Measurements from ENCODE around the gene BCL6. TPM values are rescaled to one million over a fixed set of nuclear protein-coding genes. Genes with fewer than 3 reads are reported as not detected.

The BCL6 gene
- total RNA-seq, 1 donor from 2014 or later: 29.2 TPM

DNA sequence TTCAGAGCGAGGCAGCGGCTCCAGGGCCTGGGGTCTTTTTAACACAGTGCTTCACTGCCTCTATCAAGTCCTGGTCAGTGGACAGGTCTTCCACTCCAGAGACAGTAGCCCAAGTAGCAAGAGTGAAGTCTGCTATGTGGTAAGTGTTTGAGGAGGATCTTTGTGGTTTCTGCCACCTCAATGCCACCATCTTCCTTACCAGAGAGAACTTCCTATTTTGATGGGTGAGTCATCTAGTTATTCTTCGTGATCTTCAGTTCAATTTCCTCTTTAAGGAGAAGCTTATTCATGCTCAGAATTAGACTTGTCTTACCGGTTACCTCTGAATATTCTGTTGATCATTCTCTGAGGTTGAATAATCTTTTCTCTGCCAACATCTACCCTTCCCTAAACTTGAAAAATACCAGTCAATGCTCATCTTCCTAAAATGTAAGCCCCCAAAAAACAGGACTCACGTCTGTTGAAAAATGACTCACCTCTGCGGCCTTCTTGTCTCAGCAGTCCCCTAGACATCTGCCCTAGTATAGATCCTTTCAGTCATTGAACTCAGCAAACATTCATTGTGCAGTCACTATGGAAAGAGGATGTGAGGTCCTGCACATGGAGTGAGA, 32.2 kb upstream of the BCL6 start:
- H3K4me3 Mint-ChIP-seq: no peak overlapping the region
- H3K4me1 Mint-ChIP-seq: peaks cover 10% of the 10 kb centered on the region
- H3K9me3 Mint-ChIP-seq: no peaks in the 10 kb centered on the region
- no peak for DNase-seq (ENCODE audit: low spot score in 2 of 2, unreplicated experiment in 2 of 2)
- TF ChIP-seq, protein P1, sequence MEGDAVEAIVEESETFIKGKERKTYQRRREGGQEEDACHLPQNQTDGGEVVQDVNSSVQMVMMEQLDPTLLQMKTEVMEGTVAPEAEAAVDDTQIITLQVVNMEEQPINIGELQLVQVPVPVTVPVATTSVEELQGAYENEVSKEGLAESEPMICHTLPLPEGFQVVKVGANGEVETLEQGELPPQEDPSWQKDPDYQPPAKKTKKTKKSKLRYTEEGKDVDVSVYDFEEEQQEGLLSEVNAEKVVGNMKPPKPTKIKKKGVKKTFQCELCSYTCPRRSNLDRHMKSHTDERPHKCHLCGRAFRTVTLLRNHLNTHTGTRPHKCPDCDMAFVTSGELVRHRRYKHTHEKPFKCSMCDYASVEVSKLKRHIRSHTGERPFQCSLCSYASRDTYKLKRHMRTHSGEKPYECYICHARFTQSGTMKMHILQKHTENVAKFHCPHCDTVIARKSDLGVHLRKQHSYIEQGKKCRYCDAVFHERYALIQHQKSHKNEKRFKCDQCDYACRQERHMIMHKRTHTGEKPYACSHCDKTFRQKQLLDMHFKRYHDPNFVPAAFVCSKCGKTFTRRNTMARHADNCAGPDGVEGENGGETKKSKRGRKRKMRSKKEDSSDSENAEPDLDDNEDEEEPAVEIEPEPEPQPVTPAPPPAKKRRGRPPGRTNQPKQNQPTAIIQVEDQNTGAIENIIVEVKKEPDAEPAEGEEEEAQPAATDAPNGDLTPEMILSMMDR (IDR thresholded peaks at IDR 0.05; ENCODE audit: unreplicated experiment): no peak
- no peaks in the 10 kb centered on the region for H3K36me3 Mint-ChIP-seq
- H3K27ac Mint-ChIP-seq: no peak overlapping the region
- no peaks in the 10 kb centered on the region for H3K27me3 Mint-ChIP-seq (ENCODE audit: low read depth)

DNA sequence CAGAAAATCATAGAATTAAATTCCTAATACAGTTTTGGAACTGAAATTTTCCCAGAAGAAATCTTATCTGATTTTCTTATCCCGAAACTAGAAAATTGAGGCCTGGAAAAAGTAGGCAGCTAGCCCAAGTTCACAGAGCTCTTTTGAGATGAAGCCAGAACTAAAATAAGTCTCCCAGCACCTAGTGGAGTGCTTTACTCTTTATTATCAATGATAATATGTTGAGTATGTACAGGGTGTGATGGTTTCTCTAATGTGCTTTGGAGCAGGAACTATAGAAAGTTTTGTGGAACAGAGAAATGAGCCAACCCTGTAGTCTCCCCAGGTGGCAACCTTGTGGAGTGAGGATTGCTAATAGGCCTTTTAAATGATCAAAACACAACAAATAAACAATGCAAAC, 30.3 kb upstream of the BCL6 start:
- Mint-ChIP-seq H3K27ac (no peak overlapping the region), H3K4me1 (peaks cover 10% of the 10 kb centered on the region), H3K36me3 (no peaks in the 10 kb centered on the region), H3K4me3 (no peak overlapping the region), H3K27me3 (ENCODE audit: low read depth) (no peaks in the 10 kb centered on the region), H3K9me3 (no peaks in the 10 kb centered on the region)
- no peak for DNase-seq (ENCODE audit: low spot score in 2 of 2, unreplicated experiment in 2 of 2)
- TF ChIP-seq, protein P1 (IDR thresholded peaks at IDR 0.05; ENCODE audit: unreplicated experiment): no peak

DNA sequence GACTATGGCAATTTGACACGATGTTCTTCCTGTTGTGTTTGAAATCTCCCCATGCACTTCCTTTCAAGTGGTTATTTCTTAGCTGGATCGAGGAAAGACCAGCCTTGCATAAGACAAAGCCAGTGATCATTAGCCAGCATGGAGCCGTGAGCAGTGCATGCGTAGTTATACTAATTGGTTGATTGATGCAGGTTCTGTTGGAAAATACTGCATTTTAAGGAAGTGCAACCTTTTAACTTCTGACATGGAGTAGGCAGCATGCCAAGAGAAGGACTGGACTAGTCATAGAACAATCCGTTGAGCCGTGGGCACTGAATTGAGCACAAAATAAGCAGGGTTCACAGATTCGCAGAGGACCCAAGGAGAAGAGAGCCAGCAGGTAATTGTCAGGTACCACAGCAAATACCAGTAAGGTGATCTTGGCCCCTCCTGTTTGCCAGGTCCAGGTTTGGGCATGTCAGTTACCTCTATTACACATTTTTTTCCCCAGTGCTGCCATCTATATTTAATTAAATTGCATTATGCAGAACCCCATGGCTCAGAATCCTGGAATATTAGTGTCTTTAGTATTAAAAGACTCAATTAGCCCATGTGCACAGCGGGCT, 29.0 kb upstream of the BCL6 start:
- H3K4me1 Mint-ChIP-seq: peaks cover 10% of the 10 kb centered on the region
- H3K27me3 Mint-ChIP-seq (ENCODE audit: low read depth): no peaks in the 10 kb centered on the region
- DNase-seq (ENCODE audit: low spot score in 2 of 2, unreplicated experiment in 2 of 2): no peak
- no peaks in the 10 kb centered on the region for H3K9me3 Mint-ChIP-seq
- H3K36me3 Mint-ChIP-seq: no peaks in the 10 kb centered on the region
- TF ChIP-seq, protein P1 (IDR thresholded peaks at IDR 0.05; ENCODE audit: unreplicated experiment): no peak
- no peak overlapping the region for H3K4me3 Mint-ChIP-seq
- no peak overlapping the region for H3K27ac Mint-ChIP-seq

- Mint-ChIP-seq H3K27ac (no peak overlapping the region), H3K27me3 (ENCODE audit: low read depth) (no peaks in the 10 kb centered on the region), H3K4me1 (peaks cover 10% of the 10 kb centered on the region), H3K36me3 (no peaks in the 10 kb centered on the region), H3K4me3 (no peak overlapping the region), H3K9me3 (no peaks in the 10 kb centered on the region)
- TF ChIP-seq, protein P1 (IDR thresholded peaks at IDR 0.05; ENCODE audit: unreplicated experiment): no peak
- DNase-seq (ENCODE audit: low spot score in 2 of 2, unreplicated experiment in 2 of 2): no peak
Measured at GRCh38 chr3:187773233-187774184, 28.2 kb upstream of the BCL6 start.

- no peak overlapping the region for H3K27ac Mint-ChIP-seq
- H3K4me1 Mint-ChIP-seq: peaks cover 12% of the 10 kb centered on the region
- no peak overlapping the region for H3K4me3 Mint-ChIP-seq
- no peaks in the 10 kb centered on the region for H3K9me3 Mint-ChIP-seq
- H3K36me3 Mint-ChIP-seq: no peaks in the 10 kb centered on the region
- TF ChIP-seq, protein P1 (IDR thresholded peaks at IDR 0.05; ENCODE audit: unreplicated experiment): no peak
- no peaks in the 10 kb centered on the region for H3K27me3 Mint-ChIP-seq (ENCODE audit: low read depth)
- DNase-seq (ENCODE audit: low spot score in 2 of 2, unreplicated experiment in 2 of 2): no peak
Measured at GRCh38 chr3:187770224-187770623, 25.0 kb upstream of the BCL6 start.
